GM19238 (cell line): ENCODE data around the gene TNFAIP3.
"Not testable (repeated sequence)": the region's sequence is repeated elsewhere in the genome, so short reads cannot be mapped to it uniquely, and the experiment has no call there.

Experiments
- DNase-seq: peaks from one replicate; pipeline ENCODE4 v3.0.0; 2011; ENCODE audit warnings: low spot score; ENCODE audit not compliant: insufficient read length

TNFAIP3 gene

DNA sequence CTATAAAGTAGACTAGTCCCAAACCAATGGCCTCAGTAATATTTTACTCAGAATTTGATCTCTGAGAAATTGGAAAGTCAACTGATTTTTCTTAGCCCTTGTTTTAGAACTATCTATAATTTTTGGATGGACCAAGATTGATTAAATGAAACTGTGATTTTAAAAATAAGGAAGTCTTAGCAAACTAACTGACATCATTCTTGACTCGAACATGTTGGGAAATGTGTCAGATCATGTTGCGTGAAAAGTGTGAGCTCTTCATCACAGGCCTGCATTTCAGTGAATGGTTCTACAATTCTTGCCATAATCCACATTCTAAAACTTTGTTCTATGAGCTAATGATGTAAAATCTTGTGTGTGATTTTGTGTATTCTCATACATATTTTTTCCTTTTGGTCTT, 11.0 kb downstream of the TNFAIP3 start:
- DNase-seq = no peak

DNA sequence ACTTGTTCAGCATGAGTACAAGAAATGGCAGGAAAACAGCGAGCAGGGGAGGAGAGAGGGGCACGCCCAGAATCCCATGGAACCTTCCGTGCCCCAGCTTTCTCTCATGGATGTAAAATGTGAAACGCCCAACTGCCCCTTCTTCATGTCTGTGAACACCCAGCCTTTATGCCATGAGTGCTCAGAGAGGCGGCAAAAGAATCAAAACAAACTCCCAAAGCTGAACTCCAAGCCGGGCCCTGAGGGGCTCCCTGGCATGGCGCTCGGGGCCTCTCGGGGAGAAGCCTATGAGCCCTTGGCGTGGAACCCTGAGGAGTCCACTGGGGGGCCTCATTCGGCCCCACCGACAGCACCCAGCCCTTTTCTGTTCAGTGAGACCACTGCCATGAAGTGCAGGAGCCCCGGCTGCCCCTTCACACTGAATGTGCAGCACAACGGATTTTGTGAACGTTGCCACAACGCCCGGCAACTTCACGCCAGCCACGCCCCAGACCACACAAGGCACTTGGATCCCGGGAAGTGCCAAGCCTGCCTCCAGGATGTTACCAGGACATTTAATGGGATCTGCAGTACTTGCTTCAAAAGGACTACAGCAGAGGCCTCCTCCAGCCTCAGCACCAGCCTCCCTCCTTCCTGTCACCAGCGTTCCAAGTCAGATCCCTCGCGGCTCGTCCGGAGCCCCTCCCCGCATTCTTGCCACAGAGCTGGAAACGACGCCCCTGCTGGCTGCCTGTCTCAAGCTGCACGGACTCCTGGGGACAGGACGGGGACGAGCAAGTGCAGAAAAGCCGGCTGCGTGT, 11.6 kb downstream of the TNFAIP3 start:
- no peak for DNase-seq

DNA sequence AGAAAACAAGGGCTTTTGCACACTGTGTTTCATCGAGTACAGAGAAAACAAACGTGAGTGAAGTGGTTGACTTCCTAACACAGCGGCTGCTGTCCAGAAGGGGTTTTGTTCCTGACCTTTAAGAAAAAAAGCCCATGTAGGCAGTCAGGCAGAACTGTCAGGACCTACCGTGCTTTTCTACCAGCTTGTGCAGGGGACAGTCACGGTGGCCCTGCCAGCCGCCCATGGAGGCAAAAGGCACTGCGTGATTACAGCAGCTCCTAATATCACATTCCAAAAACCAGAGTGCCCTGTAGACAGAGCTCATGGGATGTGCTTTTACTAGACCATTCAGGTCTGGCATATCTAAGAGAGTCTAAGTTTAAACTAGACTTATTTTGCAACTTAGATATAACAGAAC, 12.2 kb downstream of the TNFAIP3 start:
- DNase-seq = no peak

DNA sequence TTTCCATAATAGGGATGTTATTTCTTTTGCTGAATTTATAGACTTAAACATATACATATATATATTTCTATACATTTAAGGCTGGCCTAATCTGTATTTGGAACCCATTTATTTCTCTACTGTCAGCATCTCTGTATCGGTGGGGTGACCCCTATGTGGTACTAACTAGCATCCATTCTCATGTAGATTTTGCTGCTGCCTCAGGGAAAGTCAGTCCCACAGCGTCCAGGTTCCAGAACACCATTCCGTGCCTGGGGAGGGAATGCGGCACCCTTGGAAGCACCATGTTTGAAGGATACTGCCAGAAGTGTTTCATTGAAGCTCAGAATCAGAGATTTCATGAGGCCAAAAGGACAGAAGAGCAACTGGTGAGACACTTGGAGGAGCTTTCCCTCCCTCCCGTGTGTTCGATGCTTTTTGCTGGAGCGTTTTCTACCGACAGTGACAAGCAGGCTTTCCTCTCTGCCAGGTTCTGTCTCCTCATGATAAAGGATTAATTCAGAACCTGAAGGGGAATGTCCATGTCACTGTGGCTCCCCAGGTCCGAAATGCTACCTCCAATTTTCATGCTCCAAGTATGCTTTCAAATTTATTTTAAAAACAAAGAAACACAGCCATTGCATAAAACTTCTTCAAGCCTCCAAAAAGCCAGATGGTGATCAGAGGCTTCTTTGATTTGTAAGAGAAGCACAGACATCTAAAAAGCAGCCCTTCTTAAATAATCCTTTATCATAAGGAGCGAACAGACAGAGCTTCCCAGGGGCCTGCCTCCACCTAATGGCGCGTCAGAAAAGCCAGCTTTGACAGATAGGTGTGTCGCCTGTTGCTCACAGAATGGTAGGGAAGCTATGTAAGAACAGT, 13.1 kb downstream of the TNFAIP3 start:
- DNase-seq = no peak

DNA sequence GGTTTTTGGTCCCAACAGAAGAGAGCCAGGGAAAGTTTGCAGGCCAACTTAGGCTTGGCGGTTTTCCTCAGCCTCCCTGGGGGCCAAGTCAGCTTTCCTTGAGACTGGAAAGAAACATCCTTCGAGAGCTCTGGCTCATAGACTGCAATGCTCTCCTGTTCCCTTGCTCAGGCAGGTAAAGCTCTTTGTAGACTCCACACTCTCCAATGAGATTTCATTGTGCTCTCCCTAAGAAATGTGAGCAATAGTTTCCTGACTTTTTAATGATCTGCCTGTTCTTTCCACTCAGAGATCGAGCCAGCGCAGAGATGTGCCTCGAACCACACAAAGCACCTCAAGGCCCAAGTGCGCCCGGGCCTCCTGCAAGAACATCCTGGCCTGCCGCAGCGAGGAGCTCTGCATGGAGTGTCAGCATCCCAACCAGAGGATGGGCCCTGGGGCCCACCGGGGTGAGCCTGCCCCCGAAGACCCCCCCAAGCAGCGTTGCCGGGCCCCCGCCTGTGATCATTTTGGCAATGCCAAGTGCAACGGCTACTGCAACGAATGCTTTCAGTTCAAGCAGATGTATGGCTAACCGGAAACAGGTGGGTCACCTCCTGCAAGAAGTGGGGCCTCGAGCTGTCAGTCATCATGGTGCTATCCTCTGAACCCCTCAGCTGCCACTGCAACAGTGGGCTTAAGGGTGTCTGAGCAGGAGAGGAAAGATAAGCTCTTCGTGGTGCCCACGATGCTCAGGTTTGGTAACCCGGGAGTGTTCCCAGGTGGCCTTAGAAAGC, 13.9 kb downstream of the TNFAIP3 start:
- DNase-seq = no peak

DNA sequence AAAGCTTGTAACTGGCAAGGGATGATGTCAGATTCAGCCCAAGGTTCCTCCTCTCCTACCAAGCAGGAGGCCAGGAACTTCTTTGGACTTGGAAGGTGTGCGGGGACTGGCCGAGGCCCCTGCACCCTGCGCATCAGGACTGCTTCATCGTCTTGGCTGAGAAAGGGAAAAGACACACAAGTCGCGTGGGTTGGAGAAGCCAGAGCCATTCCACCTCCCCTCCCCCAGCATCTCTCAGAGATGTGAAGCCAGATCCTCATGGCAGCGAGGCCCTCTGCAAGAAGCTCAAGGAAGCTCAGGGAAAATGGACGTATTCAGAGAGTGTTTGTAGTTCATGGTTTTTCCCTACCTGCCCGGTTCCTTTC, 14.4 kb downstream of the TNFAIP3 start:
- no peak for DNase-seq

DNA sequence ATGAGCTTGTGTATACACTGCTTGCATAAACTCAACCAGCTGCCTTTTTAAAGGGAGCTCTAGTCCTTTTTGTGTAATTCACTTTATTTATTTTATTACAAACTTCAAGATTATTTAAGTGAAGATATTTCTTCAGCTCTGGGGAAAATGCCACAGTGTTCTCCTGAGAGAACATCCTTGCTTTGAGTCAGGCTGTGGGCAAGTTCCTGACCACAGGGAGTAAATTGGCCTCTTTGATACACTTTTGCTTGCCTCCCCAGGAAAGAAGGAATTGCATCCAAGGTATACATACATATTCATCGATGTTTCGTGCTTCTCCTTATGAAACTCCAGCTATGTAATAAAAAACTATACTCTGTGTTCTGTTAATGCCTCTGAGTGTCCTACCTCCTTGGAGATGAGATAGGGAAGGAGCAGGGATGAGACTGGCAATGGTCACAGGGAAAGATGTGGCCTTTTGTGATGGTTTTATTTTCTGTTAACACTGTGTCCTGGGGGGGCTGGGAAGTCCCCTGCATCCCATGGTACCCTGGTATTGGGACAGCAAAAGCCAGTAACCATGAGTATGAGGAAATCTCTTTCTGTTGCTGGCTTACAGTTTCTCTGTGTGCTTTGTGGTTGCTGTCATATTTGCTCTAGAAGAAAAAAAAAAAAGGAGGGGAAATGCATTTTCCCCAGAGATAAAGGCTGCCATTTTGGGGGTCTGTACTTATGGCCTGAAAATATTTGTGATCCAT, 15.3 kb downstream of the TNFAIP3 start:
- DNase-seq = no peak

DNA sequence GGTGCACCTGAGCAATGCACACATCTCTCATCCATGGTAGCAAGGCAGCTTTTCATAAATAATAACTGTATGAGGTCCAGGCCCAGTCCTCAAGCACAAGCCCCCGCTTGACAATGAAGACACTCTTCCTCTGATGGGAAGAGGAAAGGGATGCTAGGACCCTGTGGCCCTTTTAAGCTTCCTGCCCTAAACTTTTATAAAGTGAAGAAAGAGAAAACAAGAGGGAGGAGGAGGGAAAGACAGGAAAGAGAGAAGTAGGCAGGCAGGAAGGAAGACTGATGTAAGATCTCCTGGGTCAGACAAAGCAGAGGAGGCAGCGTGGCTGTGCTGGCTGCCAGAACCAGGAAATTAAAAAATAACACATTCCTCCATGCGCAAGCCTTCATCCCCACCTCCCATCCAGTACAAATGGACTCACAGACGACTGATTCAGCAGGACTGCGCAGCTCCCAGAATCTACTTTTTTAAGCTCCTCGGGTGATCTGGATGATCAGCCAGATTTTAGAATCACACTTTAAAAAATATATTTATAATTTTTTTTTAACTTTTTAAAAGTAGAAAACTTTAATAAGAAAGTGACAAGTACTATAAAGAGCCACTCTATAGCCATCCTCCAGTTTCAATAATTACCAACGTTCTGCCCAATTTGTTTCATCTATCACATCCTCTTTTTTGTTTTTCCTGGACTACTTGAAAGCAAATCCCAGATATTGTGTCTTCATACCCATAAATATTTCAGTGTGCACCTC, 16.5 kb downstream of the TNFAIP3 start:
- DNase-seq = no peak

DNA sequence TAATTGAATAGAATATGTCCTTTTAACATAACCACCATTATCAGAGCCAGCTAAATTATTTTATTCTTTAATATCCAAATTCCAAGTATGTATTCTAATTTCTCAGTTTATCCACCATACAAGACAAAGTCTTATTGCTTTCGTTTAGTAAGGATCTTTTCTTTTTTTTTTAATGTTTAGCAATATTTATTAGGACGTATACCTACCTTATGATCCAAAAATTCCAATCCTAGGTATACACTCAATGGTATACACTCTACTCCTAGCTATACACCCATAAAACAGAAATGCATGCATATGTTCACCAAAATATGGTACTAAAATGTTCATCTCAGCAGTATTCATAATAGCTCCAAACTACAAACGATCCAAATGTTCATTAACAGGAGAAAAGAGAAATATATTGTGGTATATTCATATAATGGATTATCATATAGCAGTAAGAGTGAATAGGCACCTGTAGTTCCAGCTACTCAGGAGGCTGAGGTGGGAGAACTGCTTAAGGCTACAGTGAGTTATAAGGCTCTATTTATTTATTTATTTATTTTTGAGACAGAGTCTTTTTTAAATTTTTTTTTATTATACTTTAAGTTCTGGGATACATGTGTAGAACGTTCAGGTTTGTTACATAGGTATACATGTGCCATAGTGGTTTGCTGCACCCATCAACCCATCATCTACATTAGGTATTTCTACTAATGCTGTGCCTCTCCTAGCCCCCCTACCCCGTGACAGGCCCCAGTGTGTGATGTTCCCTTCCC, 17.3 kb downstream of the TNFAIP3 start:
- no peak for DNase-seq

DNA sequence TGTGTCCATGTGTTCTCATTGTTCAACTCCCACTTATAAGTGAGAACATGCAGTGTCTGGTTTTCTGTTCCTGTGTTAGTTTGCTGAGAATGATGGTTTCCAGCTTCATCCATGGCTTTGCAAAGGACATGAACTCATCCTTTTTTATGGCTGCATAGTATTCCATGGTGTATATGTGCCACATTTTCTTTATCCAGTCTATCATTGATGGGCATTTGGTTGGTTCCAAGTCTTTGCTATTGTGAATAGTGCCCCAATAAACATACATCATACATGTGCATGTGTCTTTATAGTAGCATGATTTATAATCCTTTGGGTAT, 17.8 kb downstream of the TNFAIP3 start:
- DNase-seq = not testable (repeated sequence)

DNA sequence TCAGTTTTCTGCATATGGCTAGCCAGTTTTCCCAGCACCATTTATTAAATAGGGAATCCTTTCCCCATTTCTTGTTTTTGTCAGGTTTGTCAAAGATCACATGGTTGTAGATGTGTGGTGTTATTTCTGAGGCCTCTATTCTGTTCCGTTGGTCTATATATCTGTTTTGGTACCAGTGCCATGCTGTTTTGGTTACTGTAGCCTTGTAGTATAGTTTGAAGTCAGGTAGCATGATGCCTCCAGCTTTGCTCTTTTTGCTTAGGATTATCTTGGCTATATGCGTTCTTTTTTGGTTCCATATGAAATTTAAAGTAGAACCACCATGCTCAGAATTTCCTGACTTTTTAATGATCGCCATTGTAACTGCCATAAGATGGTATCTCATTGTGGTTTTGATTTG, 19.2 kb downstream of the TNFAIP3 start:
- DNase-seq = not testable (repeated sequence)

DNA sequence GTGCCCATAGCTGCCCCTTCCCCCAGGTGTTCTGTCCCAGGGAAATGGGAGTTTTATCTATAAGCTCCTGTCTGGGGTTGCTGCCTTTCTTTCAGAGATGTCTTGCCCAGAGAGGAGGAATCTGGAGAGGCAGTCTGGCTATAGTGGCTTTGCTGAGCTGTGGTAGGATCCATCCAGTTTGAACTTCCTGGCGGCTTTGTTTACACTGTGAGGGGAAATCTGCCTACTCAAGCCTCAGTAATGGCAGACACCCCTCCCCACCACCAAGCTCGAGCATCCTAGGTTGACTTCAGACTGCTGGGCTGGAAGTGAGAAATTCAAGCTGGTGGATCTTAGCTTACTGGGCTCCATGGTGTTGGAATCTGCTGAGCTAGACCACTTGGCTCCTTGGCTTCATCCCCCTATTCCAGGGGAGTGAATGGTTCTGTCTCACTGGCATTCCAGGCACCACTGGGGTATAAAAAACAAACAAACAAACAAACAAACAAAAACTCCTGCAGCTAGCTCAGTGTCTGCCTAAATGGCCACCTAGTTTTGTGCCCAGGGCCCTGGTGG, 24.0 kb downstream of the TNFAIP3 start:
- no peak for DNase-seq

DNA sequence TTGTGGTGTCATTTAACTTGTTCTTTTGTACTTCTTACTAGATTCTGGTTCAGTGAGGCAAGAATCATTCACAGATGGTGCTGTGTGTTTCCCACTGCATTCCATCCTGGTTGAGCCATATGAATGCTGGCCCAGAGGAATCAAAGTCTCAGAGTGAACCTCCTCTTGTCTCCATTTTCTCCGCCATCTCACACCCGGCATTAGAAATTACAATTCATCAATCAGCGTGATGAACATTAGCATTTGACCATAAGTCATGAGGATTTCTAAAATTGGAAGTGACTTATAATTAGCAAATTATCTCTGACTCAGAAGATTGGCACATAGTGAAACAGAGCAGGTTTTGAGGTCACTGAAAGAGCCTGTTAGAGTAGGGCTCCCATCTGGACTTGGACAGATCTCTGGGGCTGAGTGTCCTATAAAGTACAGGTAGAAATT, 25.2 kb downstream of the TNFAIP3 start:
- DNase-seq = no peak

DNA sequence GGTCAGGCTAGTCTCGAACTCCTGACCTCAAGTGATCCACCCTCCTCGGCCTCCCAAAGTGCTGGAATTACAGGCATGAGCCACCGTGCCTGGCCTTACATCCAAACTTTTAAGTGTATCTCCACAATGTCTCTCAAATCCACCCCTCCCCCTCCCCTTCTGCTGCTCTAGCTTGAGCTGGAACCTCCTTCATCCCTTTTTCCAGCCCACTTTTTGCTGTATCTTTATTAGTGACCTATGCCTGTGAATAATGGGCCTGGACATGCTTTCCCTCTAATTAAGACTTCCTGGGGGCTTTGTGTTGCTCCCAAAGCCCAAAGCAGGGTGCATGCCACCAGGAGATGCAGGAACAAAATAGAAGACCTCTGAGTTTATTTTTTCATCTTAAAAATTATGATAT, 26.1 kb downstream of the TNFAIP3 start:
- no peak for DNase-seq

DNA sequence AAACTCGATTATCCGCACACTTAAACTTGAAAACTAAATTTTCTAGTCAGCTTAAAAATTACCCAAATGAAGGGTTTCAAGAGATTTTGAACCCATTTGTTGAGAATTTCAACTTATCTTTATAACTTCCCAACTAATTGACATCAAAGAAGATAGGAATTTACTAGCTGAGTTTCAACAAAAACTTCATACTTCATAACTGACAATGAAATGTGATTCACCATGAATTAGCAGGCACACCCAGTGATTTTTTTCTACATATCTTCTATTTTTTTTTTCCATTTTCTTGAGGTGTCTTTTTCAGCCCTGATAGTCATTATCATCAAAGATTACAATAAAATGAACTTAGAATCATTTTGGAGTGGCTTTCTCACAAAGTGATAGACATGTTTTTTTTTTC, 26.7 kb downstream of the TNFAIP3 start:
- DNase-seq = no peak

DNA sequence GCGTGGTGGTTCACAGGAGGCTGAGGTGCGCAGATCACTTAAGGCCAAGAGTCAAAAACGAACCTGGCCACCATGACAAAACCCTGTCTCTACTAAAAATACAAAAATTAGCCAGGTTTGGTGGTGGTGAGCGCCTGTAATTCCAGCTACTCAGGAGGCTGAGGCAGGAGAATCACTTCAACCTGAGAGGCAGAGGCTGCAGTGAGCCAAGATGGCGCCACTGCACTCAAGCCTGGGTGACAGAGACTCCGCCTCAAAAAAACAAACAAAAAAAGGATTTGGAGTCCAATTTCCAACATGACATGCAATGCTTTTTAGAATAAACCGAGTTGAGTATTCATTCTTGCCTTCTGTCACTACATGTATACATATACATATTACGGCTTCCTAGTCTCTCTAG, 27.3 kb downstream of the TNFAIP3 start:
- not testable (repeated sequence) for DNase-seq

DNA sequence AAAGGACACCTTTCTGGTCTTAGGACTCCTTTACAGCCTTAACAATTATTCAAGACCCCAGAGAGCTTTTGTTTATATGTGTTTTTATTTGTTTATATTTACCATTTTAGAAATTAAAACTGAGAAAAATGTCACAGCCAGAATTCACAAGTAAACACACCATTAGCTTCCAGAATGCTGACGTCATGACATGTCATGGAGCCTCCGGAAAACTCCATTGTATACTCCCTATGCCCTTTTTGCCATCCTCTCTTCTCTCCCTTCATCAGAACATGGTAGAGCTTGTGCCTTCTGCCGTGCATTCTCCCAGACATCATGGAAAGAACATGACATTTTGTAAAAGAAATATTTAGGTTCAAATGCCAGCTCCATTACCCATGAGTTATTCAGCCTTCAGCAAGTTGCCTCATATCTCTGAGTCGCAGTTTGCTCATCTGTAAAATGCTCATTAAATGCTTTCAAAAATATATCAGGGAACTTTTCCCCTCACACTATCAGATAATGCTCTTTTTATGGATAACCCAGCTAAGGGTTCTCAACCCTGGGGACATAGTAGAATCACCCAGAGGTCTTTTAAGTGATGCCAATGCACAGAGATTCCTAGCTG, 27.8 kb downstream of the TNFAIP3 start:
- DNase-seq = no peak

DNA sequence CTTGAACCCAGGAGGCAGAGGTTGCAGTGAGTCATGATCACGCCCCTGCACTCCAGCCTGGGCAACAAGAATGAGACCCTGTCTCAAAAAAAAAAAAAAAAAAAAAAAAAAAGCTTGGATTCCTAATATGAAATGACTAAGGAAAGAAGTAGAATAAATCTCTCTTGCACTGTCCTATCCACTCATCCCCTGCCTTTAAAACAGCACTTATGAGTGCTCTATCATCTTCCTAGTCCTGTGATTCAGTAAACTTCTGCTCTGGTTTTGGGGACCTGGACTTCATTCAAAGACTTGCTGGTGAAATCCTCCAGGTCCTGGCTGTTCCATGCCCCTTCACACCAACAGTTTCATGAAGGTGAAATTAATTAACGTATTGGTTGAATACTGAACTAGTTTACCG, 29.6 kb downstream of the TNFAIP3 start:
- no peak for DNase-seq

DNA sequence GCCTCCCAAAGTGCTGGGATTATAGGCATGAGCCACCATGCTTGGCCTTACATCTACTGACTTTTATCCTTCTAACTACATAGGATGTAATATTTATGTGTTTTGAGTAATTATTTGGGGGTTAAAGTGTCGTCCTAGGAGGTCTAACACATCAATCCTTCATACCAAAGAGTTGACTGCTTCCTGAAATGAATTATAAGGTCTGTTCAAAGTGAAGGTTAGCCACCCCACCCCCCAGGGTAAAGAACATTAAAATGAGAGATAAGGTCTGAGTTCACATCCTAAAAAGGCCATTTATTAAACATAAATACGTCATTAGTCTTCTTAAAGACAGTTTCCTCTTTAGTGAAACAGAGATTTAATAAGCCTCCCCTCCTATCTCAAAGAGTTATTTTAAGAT, 33.8 kb downstream of the TNFAIP3 start:
- DNase-seq = no peak
